Kidney (tissue), 14 donors: Measurements from ENCODE around the gene JOSD1. TPM values are rescaled to one million over a fixed set of nuclear protein-coding genes. Genes with fewer than 3 reads are reported as not detected.

Source experiments
- DNase-seq, 5 donors: peaks; one replicate each; pipeline ENCODE4 v3.0.0-alpha.2; 2013 to 2020
- FAIRE-seq: peaks from 2 replicates; lab custom pipeline; 2012; peaks lifted over from hg19 to GRCh38; lab: Jason Lieb, UNC
- H3K27ac ChIP-seq, 2 donors: one replicate each; pipeline ENCODE4 v1.7.0; 2013; ENCODE audit warnings: low read depth in 2 of 2, low read length in 2 of 2, inconsistent platforms in 1 of 2
- H3K27me3 ChIP-seq: one replicate; pipeline ENCODE4 v1.7.1; 2013; ENCODE audit warnings: low read length, inconsistent platforms; ENCODE audit not compliant: control insufficient read depth, insufficient read depth
- H3K36me3 ChIP-seq, 3 donors: one replicate each; pipeline versions ENCODE4 v1.7.0 to v1.7.1; 2013; ENCODE audit warnings: low read length in 3 of 3, control low read depth in 1 of 3, inconsistent platforms in 1 of 3; ENCODE audit not compliant: insufficient read depth in 3 of 3, control insufficient read depth in 2 of 3
- H3K4me1 ChIP-seq, 3 donors: one replicate each; pipeline versions ENCODE4 v1.7.0 to v1.7.1; 2013; ENCODE audit warnings: low read length in 3 of 3, inconsistent platforms in 1 of 3, low read depth in 1 of 3; ENCODE audit not compliant: control insufficient read depth in 2 of 3, insufficient read depth in 2 of 3
- H3K4me3 ChIP-seq, 3 donors: one replicate each; pipeline versions ENCODE4 v1.7.0 to v1.8.1; 2013; ENCODE audit warnings: low read length in 3 of 3, control low read depth in 1 of 3, inconsistent platforms in 1 of 3
- H3K9ac ChIP-seq, 3 donors: one replicate each; pipeline versions ENCODE4 v1.7.0 to v1.7.1; 2013; ENCODE audit warnings: low read length in 3 of 3, control low read depth in 1 of 3, inconsistent platforms in 1 of 3
- H3K9me3 ChIP-seq, 3 donors: one replicate each; pipeline versions ENCODE4 v1.7.0 to v1.7.1; 2013; ENCODE audit warnings: low read length in 3 of 3, control low read depth in 1 of 3, inconsistent platforms in 1 of 3; ENCODE audit not compliant: control insufficient read depth in 2 of 3, insufficient read depth in 1 of 3
- CTCF ChIP-seq: IDR thresholded peaks from 3 replicates; pipeline ENCODE4 v1.5.1; 2012; ENCODE audit warnings: mild to moderate bottlenecking, moderate library complexity, borderline replicate concordance; ENCODE audit not compliant: insufficient read depth; ENCODE audit errors: extremely low read depth
- intact Hi-C: fragments of 100-400 bp; cut with DNase I; formaldehyde crosslinking; loops from one replicate; pipeline ENCODE4 v1.11.1; 2022
- polyA plus RNA-seq: library from polyadenylated mRNA; stranded (reverse); fragments of 350-450 nt; fragmentation: Illumina TruSeq; extraction: RNeasy Lipid Tissue Mini Kit (QIAGEN cat#74804); gene quantifications from one replicate; pipeline ENCODE4 v1.2.3, GENCODE V29; 2014; ENCODE audit warnings: low read depth, low replicate concordance; ENCODE audit not compliant: insufficient read depth
- total RNA-seq: library from RNA; stranded (reverse); fragmentation: NEBNext Ultra II Directional; extraction: Animal tissue kit (Norgen Biotek cat#: 25700); gene quantifications from one replicate; pipeline ENCODE4 v1.2.1, GENCODE V29; 2021
- donor health status: control.
- donor health status: control.
- donor health status: control.
- donor health status: control.
- donor health status: control.
- donor health status: DM: yes; HTN: yes; CAD: no.
- donor health status: Normal renal cell carcinoma (clear cell type).

Gene JOSD1
- total and polyA plus RNA-seq, 2 donors from 2014 or later, result 12.8 to 42.8 TPM

GRCh38 chr22:38724926-38725571 is 24.3 kb upstream of the JOSD1 start:
- Histone ChIP-seq H3K4me3 (no peak overlapping the region), H3K4me1 (peaks cover 0 to 6% (median 0%) of the 10 kb centered on the region in 3 donors), H3K27me3 (no peaks in the 10 kb centered on the region), H3K27ac (no peak overlapping the region), H3K9me3 (no peaks in the 10 kb centered on the region), H3K36me3 (peaks cover 15 to 77% (median 59%) of the 10 kb centered on the region in 3 donors), H3K9ac (no peak overlapping the region)
- TF ChIP-seq CTCF, result peak; percentile 11
- no peak for DNase-seq
- no peak for FAIRE-seq
- intact Hi-C loops, result no loop called here

- FAIRE-seq, result no peak
- Histone ChIP-seq H3K27ac (no peak overlapping the region), H3K27me3 (no peaks in the 10 kb centered on the region), H3K9me3 (no peaks in the 10 kb centered on the region), H3K9ac (no peak overlapping the region), H3K4me3 (no peak overlapping the region), H3K4me1 (peaks cover 0 to 6% (median 0%) of the 10 kb centered on the region in 3 donors), H3K36me3 (peaks cover 15 to 69% (median 52%) of the 10 kb centered on the region in 3 donors)
- peak in 1 of 5 donors; percentile 25 for DNase-seq
- no peak for TF ChIP-seq CTCF
- intact Hi-C loops, result no loop called here
Measured at GRCh38 chr22:38724176-38724575, 23.4 kb upstream of the JOSD1 start.

- H3K36me3 ChIP-seq, result peaks cover 13 to 62% (median 42%) of the 10 kb centered on the region in 3 donors
Measured at GRCh38 chr22:38721551-38721950, 20.8 kb upstream of the JOSD1 start.

More at GRCh38 chr22:38721551-38721950, 20.8 kb upstream of the JOSD1 start:
- no peaks in the 10 kb centered on the region for H3K9me3 ChIP-seq
- intact Hi-C loops, result no loop called here
- H3K4me3 ChIP-seq, result no peak overlapping the region
- no peak overlapping the region for H3K9ac ChIP-seq
- no peaks in the 10 kb centered on the region for H3K4me1 ChIP-seq
- no peak overlapping the region for H3K27ac ChIP-seq
- no peaks in the 10 kb centered on the region for H3K27me3 ChIP-seq
- DNase-seq, result no peak
- TF ChIP-seq CTCF, result no peak
- FAIRE-seq, result no peak
